ENCODE results near the gene TMEM101.

Gene TMEM101

GRCh38 chr17:44029736-44030135, 15.0 kb upstream of the TMEM101 start:
- TF ChIP-seq CTCF (conservative IDR thresholded peaks at IDR 0.05; ENCODE audit: low read depth, low read length) = no peak
- no peaks in the 10 kb centered on the region for H3K79me2 ChIP-seq (ENCODE audit: insufficient read depth, low read depth)
- no peak overlapping the region for H3K4me3 ChIP-seq (IDR thresholded peaks at IDR 0.05; ENCODE audit: insufficient read depth, low read depth, low read length)
- no peaks in the 10 kb centered on the region for H3K27me3 ChIP-seq (ENCODE audit: insufficient read depth, low read depth)
- no peak overlapping the region for H3K27ac ChIP-seq
- no peak overlapping the region for H3K9ac ChIP-seq
- no peaks in the 10 kb centered on the region for H4K20me1 ChIP-seq (ENCODE audit: insufficient read depth)
- H3K36me3 ChIP-seq (ENCODE audit: insufficient read depth) = no peaks in the 10 kb centered on the region
- H3K4me2 ChIP-seq = no peak overlapping the region
- no peak overlapping the region for H2AFZ ChIP-seq (ENCODE audit: low read depth)
- H3K4me1 ChIP-seq (ENCODE audit: low read depth, poor library complexity, severe bottlenecking) = peaks cover 4% of the 10 kb centered on the region

- Histone ChIP-seq H3K27ac (no peak overlapping the region), H3K4me3 (IDR thresholded peaks at IDR 0.05; ENCODE audit: insufficient read depth, low read depth, low read length) (no peak overlapping the region), H3K27me3 (ENCODE audit: insufficient read depth, low read depth) (no peaks in the 10 kb centered on the region), H3K4me2 (no peak overlapping the region), H4K20me1 (ENCODE audit: insufficient read depth) (no peaks in the 10 kb centered on the region), H2AFZ (ENCODE audit: low read depth) (no peak overlapping the region), H3K9ac (no peak overlapping the region), H3K36me3 (ENCODE audit: insufficient read depth) (no peaks in the 10 kb centered on the region), H3K79me2 (ENCODE audit: insufficient read depth, low read depth) (no peaks in the 10 kb centered on the region), H3K4me1 (ENCODE audit: low read depth, poor library complexity, severe bottlenecking) (no peaks in the 10 kb centered on the region)
- TF ChIP-seq CTCF (conservative IDR thresholded peaks at IDR 0.05; ENCODE audit: low read depth, low read length) = no peak
Measured at GRCh38 chr17:44024853-44025252, 10.1 kb upstream of the TMEM101 start.

- no peak for TF ChIP-seq CTCF (conservative IDR thresholded peaks at IDR 0.05; ENCODE audit: low read depth, low read length)
- no peaks in the 10 kb centered on the region for H4K20me1 ChIP-seq (ENCODE audit: insufficient read depth)
- H3K4me2 ChIP-seq = no peak overlapping the region
- H3K27ac ChIP-seq = no peak overlapping the region
- H3K27me3 ChIP-seq (ENCODE audit: insufficient read depth, low read depth) = no peaks in the 10 kb centered on the region
- no peaks in the 10 kb centered on the region for H3K79me2 ChIP-seq (ENCODE audit: insufficient read depth, low read depth)
- H3K4me1 ChIP-seq (ENCODE audit: low read depth, poor library complexity, severe bottlenecking) = no peaks in the 10 kb centered on the region
- no peak overlapping the region for H2AFZ ChIP-seq (ENCODE audit: low read depth)
- H3K36me3 ChIP-seq (ENCODE audit: insufficient read depth) = no peaks in the 10 kb centered on the region
- no peak overlapping the region for H3K9ac ChIP-seq
- no peak overlapping the region for H3K4me3 ChIP-seq (IDR thresholded peaks at IDR 0.05; ENCODE audit: insufficient read depth, low read depth, low read length)
Measured at GRCh38 chr17:44024271-44024663, 9.5 kb upstream of the TMEM101 start.

GRCh38 chr17:44023545-44024270, 8.9 kb upstream of the TMEM101 start:
- H3K4me1 ChIP-seq (ENCODE audit: low read depth, poor library complexity, severe bottlenecking) = no peaks in the 10 kb centered on the region

More at GRCh38 chr17:44023545-44024270, 8.9 kb upstream of the TMEM101 start:
- no peaks in the 10 kb centered on the region for H4K20me1 ChIP-seq (ENCODE audit: insufficient read depth)
- no peaks in the 10 kb centered on the region for H3K27me3 ChIP-seq (ENCODE audit: insufficient read depth, low read depth)
- no peak overlapping the region for H3K27ac ChIP-seq
- TF ChIP-seq CTCF (conservative IDR thresholded peaks at IDR 0.05; ENCODE audit: low read depth, low read length) = no peak
- no peak overlapping the region for H2AFZ ChIP-seq (ENCODE audit: low read depth)
- no peak overlapping the region for H3K9ac ChIP-seq
- H3K79me2 ChIP-seq (ENCODE audit: insufficient read depth, low read depth) = no peaks in the 10 kb centered on the region
- H3K4me2 ChIP-seq = no peak overlapping the region
- no peaks in the 10 kb centered on the region for H3K36me3 ChIP-seq (ENCODE audit: insufficient read depth)
- no peak overlapping the region for H3K4me3 ChIP-seq (IDR thresholded peaks at IDR 0.05; ENCODE audit: insufficient read depth, low read depth, low read length)
